Inferior parietal cortex (tissue), 1 donor: ENCODE results near the gene DDX1.

ENCODE experiments used
- DNase-seq: peaks from one replicate; pipeline ENCODE4 v3.0.0-alpha.2; 2016; ENCODE audit errors: extremely low spot score

Gene DDX1

GRCh38 chr2:15645300-15645699, 53.6 kb downstream of the DDX1 start:
- no peak for DNase-seq

DNA sequence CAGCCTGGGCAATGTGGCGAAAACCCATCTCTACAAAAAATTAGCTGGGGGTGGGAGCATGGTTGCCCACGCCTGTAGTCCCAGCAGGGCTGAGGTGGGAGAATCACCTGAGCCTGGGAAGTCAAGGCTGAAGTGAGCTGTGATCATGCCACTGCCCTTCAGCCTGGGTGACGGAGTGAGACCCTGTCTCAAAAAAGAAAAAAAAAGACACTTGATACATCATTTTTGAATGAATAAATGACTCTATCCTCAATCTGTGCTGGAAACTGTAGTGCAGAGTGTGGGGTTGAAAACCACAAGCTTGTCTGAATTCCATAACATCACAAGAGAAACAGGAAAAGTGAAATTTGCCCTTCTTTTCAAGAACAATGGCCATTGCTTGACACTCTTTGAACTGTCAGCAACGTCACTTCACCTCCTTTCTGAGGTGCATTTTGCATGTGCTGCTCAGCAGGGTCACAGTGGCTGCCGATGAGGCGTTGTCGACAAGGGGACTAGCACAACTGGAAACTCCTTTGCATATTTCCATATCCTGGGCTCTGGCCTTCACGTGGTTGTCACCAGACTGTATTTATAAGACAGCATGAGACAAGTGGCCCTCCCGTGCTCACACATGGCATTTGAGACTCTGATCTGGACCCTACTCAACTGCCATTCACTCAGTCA, 54.2 kb downstream of the DDX1 start:
- no peak for DNase-seq

DNA sequence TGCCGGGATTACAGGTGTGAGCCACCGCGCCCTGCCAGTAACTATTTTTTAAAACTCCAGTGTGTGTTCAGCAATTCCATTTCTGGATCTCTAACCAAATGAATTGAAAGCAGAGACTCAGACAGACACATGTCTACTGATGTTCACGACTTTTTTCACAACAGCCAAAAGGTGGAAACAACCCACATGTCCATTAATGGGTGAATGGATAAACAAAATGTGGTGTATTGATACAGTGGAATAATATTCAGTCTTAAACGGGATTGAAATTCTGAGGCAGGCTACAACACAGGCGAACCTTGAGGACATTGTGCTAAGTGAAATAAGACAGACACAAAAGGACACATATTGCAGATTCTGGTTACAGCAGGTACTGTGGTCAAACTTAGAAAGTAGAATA, 55.0 kb downstream of the DDX1 start:
- no peak for DNase-seq

- DNase-seq: no peak
Observed at GRCh38 chr2:15647622-15648590, 56.2 kb downstream of the DDX1 start.

- no peak for DNase-seq
Observed at GRCh38 chr2:15648593-15649525, 57.2 kb downstream of the DDX1 start.

- no peak for DNase-seq
Observed at GRCh38 chr2:15649561-15650255, 58.0 kb downstream of the DDX1 start.

DNA sequence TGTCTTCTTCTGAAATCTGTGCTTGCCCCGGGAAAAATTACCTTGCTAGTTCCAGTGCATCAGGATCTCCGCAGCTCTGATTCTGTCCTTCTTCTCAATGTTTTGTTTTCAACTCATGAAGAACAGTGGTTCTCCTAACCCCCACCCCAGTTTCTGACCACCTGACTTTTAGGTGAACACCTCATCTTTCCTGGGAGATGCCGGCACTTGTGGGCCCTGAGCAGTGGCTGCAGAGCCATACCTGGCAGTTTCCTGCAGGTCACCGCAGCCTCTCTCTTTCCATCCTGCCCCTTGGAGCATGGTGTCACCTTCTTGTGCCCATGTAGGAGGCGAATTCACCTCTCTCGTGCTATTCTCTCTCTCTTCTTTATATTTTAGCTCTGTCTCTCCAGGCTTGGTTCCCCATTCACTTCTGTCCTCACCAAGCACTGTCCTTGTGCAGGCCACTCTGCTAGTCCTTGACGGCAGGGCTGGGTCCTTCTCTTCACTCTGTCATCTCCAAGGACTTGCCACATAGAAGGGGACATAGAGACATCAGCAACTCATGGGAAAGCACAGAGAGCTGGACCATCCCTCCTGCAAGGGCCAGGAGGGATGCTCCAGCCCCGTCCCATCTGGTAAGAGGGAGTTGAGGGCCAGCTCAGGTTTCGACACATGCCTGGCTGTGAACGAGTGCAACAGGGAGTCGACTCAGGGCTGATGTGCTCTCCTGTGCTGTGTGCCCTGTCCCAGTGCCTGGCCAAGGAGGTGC, 59.1 kb downstream of the DDX1 start:
- DNase-seq: no peak

GRCh38 chr2:15651367-15651727, 59.7 kb downstream of the DDX1 start:
- no peak for DNase-seq

GRCh38 chr2:15652252-15652651, 60.6 kb downstream of the DDX1 start:
- no peak for DNase-seq

GRCh38 chr2:15652801-15653200, 61.1 kb downstream of the DDX1 start:
- no peak for DNase-seq

GRCh38 chr2:15653806-15654726, 62.4 kb downstream of the DDX1 start:
- no peak for DNase-seq

- DNase-seq: no peak
Observed at GRCh38 chr2:15654727-15655073, 63.0 kb downstream of the DDX1 start.

DNA sequence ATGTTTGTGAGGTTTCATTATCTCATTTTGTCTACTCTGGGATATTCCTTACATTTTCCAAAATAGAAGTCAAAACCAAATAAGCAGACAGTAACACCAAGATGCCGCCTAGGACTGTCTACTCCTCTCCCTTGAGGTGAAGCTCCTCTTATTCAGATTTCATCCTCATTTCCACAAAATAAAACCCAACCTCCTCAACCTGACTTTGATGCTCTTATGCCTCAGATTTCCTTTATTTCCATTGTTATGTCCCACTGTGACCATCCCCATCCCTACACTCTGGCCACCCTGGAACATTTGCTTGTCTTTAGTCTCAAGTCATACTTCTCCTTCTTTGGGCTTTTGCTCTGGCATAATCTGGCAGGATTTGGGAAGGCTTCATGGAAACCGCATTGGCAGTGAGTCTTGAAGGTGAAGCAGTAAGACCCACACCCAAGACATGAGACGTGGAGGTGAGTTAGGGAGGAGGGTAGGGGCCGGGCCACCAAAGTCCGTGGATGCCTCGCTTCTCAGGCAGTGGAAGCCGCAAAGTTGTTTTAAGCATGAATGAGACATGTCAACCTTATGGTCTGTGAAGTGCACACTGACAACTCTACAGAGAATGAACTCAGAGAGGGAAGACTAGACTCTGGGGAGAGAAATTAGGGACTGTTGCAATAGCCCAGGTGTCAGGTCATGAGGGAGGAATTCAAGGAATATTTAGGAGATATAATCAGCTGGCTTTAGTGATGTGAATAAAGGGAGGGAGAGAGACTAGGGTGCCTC, 63.6 kb downstream of the DDX1 start:
- no peak for DNase-seq

GRCh38 chr2:15656090-15656489, 64.4 kb downstream of the DDX1 start:
- DNase-seq: no peak

GRCh38 chr2:15657759-15658158, 66.1 kb downstream of the DDX1 start:
- DNase-seq: no peak

- no peak for DNase-seq
Observed at GRCh38 chr2:15658911-15659310, 67.2 kb downstream of the DDX1 start.

DNA sequence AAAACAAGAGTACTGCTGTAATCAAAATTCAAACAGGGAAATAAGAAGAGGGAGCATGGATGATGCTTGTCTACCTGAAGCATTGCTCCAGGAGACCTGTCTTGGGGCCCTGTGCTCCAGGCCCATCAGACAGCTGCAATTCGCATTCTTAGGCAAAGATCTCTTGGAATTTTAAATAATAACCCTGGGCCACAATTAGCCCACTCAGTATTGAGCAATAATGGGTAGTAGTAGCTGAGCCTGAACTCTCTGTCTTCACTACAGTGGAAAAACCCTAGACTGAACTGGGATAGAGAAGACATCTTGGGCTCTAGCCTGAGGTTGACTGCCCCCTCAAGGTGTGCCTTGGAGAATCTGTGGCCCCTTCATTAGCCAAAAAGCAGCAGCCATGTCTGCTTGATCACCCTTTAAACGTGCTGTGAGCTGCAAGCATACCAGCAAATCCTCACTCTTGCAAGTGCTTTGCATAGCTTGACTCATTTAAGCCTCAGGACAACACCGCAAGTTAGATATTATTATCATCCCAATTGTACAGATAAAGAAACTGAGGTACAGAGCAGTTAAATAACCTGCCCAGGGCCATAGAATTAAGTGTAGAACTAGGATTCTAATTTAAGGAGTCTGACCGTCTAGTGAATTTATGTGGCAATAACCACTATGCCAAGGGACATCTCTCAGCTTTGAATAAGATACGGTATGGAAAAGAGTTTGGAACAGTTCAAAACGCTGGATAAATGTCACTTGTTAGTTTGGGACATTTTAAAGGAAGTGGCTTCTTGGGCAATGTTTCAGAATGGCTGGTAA, 69.0 kb downstream of the DDX1 start:
- no peak for DNase-seq

GRCh38 chr2:15661295-15661569, 69.6 kb downstream of the DDX1 start:
- no peak for DNase-seq
